Kidney (tissue), 14 donors: ENCODE measurements around the gene CNTFR. TPM values are rescaled to one million over a fixed set of nuclear protein-coding genes. Genes with fewer than 3 reads are reported as not detected.
A peak's percentile ranks its signal among the peaks of the same experiment; 100 is the strongest.

Experiments
- DNase-seq, 5 donors: peaks; one replicate each; pipeline ENCODE4 v3.0.0-alpha.2; 2013 to 2020
- FAIRE-seq: peaks from 2 replicates; lab custom pipeline; 2012; peaks lifted over from hg19 to GRCh38; lab: Jason Lieb, UNC
- H3K27ac ChIP-seq, 2 donors: one replicate each; pipeline ENCODE4 v1.7.0; 2013; ENCODE audit warnings: low read depth in 2 of 2, low read length in 2 of 2, inconsistent platforms in 1 of 2
- H3K27me3 ChIP-seq: one replicate; pipeline ENCODE4 v1.7.1; 2013; ENCODE audit warnings: low read length, inconsistent platforms; ENCODE audit not compliant: control insufficient read depth, insufficient read depth
- H3K36me3 ChIP-seq, 3 donors: one replicate each; pipeline versions ENCODE4 v1.7.0 to v1.7.1; 2013; ENCODE audit warnings: low read length in 3 of 3, control low read depth in 1 of 3, inconsistent platforms in 1 of 3; ENCODE audit not compliant: insufficient read depth in 3 of 3, control insufficient read depth in 2 of 3
- H3K4me1 ChIP-seq, 3 donors: one replicate each; pipeline versions ENCODE4 v1.7.0 to v1.7.1; 2013; ENCODE audit warnings: low read length in 3 of 3, inconsistent platforms in 1 of 3, low read depth in 1 of 3; ENCODE audit not compliant: control insufficient read depth in 2 of 3, insufficient read depth in 2 of 3
- H3K4me3 ChIP-seq, 3 donors: one replicate each; pipeline versions ENCODE4 v1.7.0 to v1.8.1; 2013; ENCODE audit warnings: low read length in 3 of 3, control low read depth in 1 of 3, inconsistent platforms in 1 of 3
- H3K9ac ChIP-seq, 3 donors: one replicate each; pipeline versions ENCODE4 v1.7.0 to v1.7.1; 2013; ENCODE audit warnings: low read length in 3 of 3, control low read depth in 1 of 3, inconsistent platforms in 1 of 3
- H3K9me3 ChIP-seq, 3 donors: one replicate each; pipeline versions ENCODE4 v1.7.0 to v1.7.1; 2013; ENCODE audit warnings: low read length in 3 of 3, control low read depth in 1 of 3, inconsistent platforms in 1 of 3; ENCODE audit not compliant: control insufficient read depth in 2 of 3, insufficient read depth in 1 of 3
- intact Hi-C: fragments of 100-400 bp; cut with DNase I; formaldehyde crosslinking; loops from one replicate; pipeline ENCODE4 v1.11.1; 2022
- polyA plus RNA-seq: library from polyadenylated mRNA; stranded (reverse); fragments of 350-450 nt; fragmentation: Illumina TruSeq; extraction: RNeasy Lipid Tissue Mini Kit (QIAGEN cat#74804); gene quantifications from one replicate; pipeline ENCODE4 v1.2.3, GENCODE V29; 2014; ENCODE audit warnings: low read depth, low replicate concordance; ENCODE audit not compliant: insufficient read depth
- total RNA-seq: library from RNA; stranded (reverse); fragmentation: NEBNext Ultra II Directional; extraction: Animal tissue kit (Norgen Biotek cat#: 25700); gene quantifications from one replicate; pipeline ENCODE4 v1.2.1, GENCODE V29; 2021
- TF ChIP-seq, protein P1 (sequence below): IDR thresholded peaks from 3 replicates; pipeline ENCODE4 v1.5.1; 2012; ENCODE audit warnings: mild to moderate bottlenecking, moderate library complexity, borderline replicate concordance; ENCODE audit not compliant: insufficient read depth; ENCODE audit errors: extremely low read depth
- donor health status: control.
- donor health status: control.
- donor health status: control.
- donor health status: control.
- donor health status: control.
- donor health status: DM: yes; HTN: yes; CAD: no.
- donor health status: Normal renal cell carcinoma (clear cell type).

CNTFR gene
- total and polyA plus RNA-seq, 2 donors from 2014 or later: 1.7 to 3.7 TPM

DNA sequence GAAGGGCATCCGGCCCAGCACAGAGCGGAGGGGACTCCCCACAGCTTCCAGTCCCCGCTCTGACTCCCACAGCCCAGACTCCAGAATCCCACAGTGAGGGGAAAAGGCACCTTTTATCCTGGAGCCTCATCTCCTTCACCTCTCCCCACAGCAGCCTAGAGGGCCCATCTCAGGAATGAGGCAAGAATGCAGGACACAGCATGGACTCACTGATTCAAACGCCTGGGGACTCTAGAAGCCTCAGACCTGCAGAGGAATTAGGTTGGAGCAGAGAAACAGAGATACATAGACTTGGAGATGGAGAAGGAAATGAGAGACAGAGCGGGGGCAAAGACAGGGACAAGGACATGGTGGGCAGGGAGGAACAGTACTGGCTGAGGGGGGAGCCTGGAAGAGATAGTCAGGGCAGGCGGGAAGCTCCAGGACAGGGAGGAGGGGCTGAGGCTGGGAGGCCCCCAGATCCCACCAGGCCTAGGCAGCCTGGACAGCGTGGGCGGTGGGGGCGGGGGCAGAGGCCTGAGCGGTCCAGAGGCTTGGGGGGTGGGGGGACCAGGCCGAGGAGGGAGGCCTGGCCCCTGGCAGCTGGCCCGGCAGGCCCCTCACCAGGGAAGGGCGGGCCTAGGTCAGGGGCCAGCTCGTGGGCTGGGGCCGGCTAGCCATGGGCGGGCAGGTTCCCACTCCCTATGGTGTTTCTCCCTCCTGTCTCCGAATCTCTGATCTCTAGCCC is 15.8 kb downstream of the CNTFR start:
- no peak overlapping the region for H3K9ac ChIP-seq
- H3K9me3 ChIP-seq: no peaks in the 10 kb centered on the region
- no peaks in the 10 kb centered on the region for H3K27me3 ChIP-seq
- no peaks in the 10 kb centered on the region for H3K36me3 ChIP-seq
- no peak overlapping the region for H3K27ac ChIP-seq
- DNase-seq (peak in 1 of 5 donors; percentile 43), FAIRE-seq (no peak)
- H3K4me1 ChIP-seq: peaks cover 0 to 7% (median 4%) of the 10 kb centered on the region in 3 donors
- TF ChIP-seq, protein P1, sequence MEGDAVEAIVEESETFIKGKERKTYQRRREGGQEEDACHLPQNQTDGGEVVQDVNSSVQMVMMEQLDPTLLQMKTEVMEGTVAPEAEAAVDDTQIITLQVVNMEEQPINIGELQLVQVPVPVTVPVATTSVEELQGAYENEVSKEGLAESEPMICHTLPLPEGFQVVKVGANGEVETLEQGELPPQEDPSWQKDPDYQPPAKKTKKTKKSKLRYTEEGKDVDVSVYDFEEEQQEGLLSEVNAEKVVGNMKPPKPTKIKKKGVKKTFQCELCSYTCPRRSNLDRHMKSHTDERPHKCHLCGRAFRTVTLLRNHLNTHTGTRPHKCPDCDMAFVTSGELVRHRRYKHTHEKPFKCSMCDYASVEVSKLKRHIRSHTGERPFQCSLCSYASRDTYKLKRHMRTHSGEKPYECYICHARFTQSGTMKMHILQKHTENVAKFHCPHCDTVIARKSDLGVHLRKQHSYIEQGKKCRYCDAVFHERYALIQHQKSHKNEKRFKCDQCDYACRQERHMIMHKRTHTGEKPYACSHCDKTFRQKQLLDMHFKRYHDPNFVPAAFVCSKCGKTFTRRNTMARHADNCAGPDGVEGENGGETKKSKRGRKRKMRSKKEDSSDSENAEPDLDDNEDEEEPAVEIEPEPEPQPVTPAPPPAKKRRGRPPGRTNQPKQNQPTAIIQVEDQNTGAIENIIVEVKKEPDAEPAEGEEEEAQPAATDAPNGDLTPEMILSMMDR: no peak
- intact Hi-C loops: no loop called here
- H3K4me3 ChIP-seq: no peak overlapping the region

DNA sequence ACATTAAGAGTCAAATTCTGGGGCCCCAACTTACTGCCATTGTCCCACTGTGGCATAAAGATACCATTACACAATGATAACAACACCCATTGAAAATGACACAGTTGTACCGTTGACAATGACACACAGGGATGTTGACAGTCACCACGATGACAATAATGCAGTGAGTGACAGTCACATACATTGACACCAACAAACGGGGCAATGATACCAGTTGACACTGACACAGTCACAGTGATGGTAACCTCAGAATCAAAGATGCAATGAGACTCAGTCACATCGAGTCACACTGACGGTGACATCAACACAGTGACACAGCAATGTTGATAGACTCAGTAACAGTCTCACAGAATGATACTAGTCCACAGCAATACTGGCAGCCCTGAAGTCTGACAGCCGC is 16.9 kb downstream of the CNTFR start:
- intact Hi-C loops: no loop called here
- FAIRE-seq (no peak), DNase-seq (no peak)
- TF ChIP-seq, protein P1: no peak
- no peak overlapping the region for H3K9ac ChIP-seq
- no peak overlapping the region for H3K4me3 ChIP-seq
- no peaks in the 10 kb centered on the region for H3K27me3 ChIP-seq
- no peaks in the 10 kb centered on the region for H3K36me3 ChIP-seq
- H3K4me1 ChIP-seq: peaks cover 0 to 7% (median 4%) of the 10 kb centered on the region in 3 donors
- no peak overlapping the region for H3K27ac ChIP-seq
- H3K9me3 ChIP-seq: no peaks in the 10 kb centered on the region

GRCh38 chr9:34572092-34572491 is 17.4 kb downstream of the CNTFR start:
- no peak for DNase-seq
- no peaks in the 10 kb centered on the region for H3K27me3 ChIP-seq
- TF ChIP-seq, protein P1: no peak
- H3K9me3 ChIP-seq: no peaks in the 10 kb centered on the region
- H3K4me1 ChIP-seq: peaks cover 0 to 7% (median 4%) of the 10 kb centered on the region in 3 donors
- no peak overlapping the region for H3K9ac ChIP-seq
- intact Hi-C loops: no loop called here
- FAIRE-seq: no peak
- H3K4me3 ChIP-seq: no peak overlapping the region
- no peak overlapping the region for H3K27ac ChIP-seq
- no peaks in the 10 kb centered on the region for H3K36me3 ChIP-seq
